ENCODE data around the gene ATP2C1.

The ATP2C1 gene

GRCh38 chr3:130904491-130904890 lies 10.6 kb downstream of the ATP2C1 start:
- no peak for FAIRE-seq
- no peak for TF ChIP-seq POLR2A (IDR thresholded peaks at IDR 0.05; ENCODE audit: low read depth, low read length)
- no peak for DNase-seq (ENCODE audit: insufficient read length, low spot score)

DNA sequence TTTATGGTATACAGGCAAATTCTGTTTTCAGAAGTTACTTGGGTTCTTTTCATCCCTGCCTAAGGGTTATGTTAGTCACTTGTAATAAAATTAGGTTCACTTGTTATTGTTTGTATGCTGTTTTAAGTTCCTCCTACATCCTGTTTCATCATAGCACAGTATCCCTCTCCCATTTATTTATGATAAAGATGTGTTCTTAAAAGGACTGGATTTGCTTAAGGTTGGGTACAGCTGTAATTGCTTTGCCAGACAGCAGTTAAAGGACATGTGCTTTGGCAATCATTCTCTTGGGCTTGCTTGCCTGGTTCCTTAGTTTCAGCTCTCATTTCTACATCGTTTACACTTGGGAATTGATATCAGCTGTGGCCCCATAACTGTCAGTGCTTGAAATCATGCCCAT lies 11.7 kb downstream of the ATP2C1 start:
- TF ChIP-seq POLR2A (IDR thresholded peaks at IDR 0.05; ENCODE audit: low read depth, low read length), result no peak
- FAIRE-seq (peak; percentile 33), DNase-seq (ENCODE audit: insufficient read length, low spot score) (no peak)

DNA sequence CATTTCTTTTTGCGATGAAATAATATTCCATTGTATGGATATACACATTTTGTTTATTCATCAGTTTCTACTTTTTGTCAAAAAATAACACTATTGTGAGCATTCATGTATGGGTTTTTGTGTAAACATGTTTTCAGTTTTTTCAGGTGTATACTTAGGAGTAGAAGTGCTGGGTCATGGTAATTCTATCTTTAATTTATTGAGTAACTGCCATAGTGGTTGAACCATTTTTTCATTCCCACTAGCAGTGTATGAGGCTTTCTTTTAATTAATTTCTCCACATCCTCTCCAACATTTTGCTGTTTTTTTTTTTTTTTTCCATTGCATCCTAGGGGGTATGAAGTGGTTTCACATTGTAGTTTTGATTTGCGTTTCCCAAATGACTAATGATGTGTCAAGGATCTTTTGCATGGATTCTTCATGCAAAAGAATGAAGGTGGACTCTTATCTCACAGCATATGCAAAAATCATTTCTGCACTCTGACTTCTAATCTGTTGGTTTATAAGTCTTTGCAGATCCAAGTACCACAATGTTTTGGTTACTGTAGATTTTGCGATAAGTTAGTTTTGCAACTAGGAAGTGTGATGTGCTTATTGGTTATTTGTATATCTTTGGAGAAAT lies 12.6 kb downstream of the ATP2C1 start:
- DNase-seq (ENCODE audit: insufficient read length, low spot score) (no peak), FAIRE-seq (peak; percentile 72)

GRCh38 chr3:130907500-130907899 lies 13.6 kb downstream of the ATP2C1 start:
- TF ChIP-seq POLR2A (IDR thresholded peaks at IDR 0.05; ENCODE audit: low read depth, low read length), result no peak
- DNase-seq (ENCODE audit: insufficient read length, low spot score) (no peak), FAIRE-seq (no peak)

More for the DNA sequence above, 12.6 kb downstream of the ATP2C1 start:
- no peak for TF ChIP-seq POLR2A (IDR thresholded peaks at IDR 0.05; ENCODE audit: low read depth, low read length)

- no peak for TF ChIP-seq POLR2A (IDR thresholded peaks at IDR 0.05; ENCODE audit: low read depth, low read length)
- DNase-seq (ENCODE audit: insufficient read length, low spot score) (no peak), FAIRE-seq (no peak)
Observed at GRCh38 chr3:130907966-130908365, 14.1 kb downstream of the ATP2C1 start.

GRCh38 chr3:130915567-130916292 lies 21.8 kb downstream of the ATP2C1 start:
- no peak for TF ChIP-seq POLR2A (IDR thresholded peaks at IDR 0.05; ENCODE audit: low read depth, low read length)
- no peak for FAIRE-seq
- no peak for DNase-seq (ENCODE audit: insufficient read length, low spot score)

DNA sequence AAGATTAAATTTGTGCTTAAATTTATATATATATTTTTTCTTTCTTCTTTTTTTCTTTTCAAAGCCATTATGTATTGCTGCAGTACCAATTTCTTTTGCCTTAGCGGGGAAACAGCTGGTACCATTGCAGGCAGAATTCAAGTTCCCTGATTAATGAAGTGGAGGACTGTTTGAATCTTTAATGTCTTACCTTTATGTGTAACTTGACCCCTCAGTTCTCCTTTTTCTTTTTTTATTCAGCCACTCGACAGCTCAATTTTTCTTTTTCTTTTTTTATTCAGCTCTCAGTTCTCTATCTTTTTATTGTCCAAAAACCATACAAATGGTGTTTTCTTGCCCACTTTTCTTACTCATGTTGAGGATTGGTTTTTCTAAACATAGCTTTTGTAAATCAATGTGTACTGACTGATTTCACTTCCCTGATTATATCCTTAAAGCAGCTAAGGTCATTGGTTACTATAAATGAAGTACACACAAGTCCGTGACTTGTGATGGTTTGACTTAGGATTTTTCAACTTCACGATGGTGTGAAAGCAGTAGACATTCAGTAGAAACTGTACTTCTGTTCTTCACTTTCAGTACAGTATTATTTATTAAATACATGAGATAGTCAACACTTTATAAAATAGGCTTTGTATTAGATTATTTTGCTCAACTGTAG lies 22.8 kb downstream of the ATP2C1 start:
- DNase-seq (ENCODE audit: insufficient read length, low spot score), result no peak
- FAIRE-seq, result no peak
- no peak for TF ChIP-seq POLR2A (IDR thresholded peaks at IDR 0.05; ENCODE audit: low read depth, low read length)

GRCh38 chr3:130918328-130918727 lies 24.4 kb downstream of the ATP2C1 start:
- DNase-seq (ENCODE audit: insufficient read length, low spot score) (no peak), FAIRE-seq (no peak)
- no peak for TF ChIP-seq POLR2A (IDR thresholded peaks at IDR 0.05; ENCODE audit: low read depth, low read length)

GRCh38 chr3:130925628-130926027 lies 31.7 kb downstream of the ATP2C1 start:
- peak; percentile 64 for FAIRE-seq

GRCh38 chr3:130926504-130926903 lies 32.6 kb downstream of the ATP2C1 start:
- DNase-seq (ENCODE audit: insufficient read length, low spot score) (no peak), FAIRE-seq (peak; percentile 20)
- no peak for TF ChIP-seq POLR2A (IDR thresholded peaks at IDR 0.05; ENCODE audit: low read depth, low read length)

More at GRCh38 chr3:130925628-130926027, 31.7 kb downstream of the ATP2C1 start:
- no peak for DNase-seq (ENCODE audit: insufficient read length, low spot score)
- no peak for TF ChIP-seq POLR2A (IDR thresholded peaks at IDR 0.05; ENCODE audit: low read depth, low read length)

DNA sequence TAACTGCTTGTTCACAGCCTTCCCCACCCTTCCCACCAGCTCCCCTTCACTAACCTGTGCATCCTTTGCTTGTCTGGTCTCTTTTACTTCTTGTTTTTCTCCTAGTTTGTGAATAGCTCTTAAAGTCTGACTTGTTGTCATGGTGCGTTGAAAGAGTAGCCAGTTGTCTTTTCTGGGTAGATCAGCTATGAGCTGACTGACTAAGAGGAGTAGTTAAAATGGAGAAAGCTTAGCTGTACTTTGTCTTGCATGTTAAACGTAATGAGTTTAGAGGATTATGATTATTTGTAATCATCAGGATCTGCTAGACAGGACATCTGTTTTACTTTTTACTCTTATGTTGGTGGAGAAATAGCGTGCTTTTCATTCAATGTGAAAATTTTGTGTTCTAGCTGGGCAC lies 35.9 kb downstream of the ATP2C1 start:
- TF ChIP-seq POLR2A (IDR thresholded peaks at IDR 0.05; ENCODE audit: low read depth, low read length), result no peak
- FAIRE-seq, result peak; percentile 38
- no peak for DNase-seq (ENCODE audit: insufficient read length, low spot score)

DNA sequence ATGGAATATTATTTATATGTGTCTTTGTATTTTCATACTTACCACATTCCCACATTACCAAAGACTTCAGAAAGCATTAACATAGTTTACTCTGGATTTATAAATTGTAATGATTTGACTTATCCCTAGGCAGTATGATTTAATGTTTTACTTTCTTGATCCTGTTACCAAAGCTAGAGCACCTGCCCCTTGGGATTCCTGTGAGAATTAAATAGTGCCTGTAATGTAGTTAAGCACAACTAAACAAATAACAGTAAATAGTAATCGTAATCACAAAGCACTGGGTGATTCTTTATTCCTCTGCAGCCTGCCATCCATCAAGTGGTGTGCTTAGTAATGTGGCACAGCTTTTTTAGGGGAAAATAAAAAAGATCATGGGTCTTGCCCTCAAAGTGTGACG lies 39.1 kb downstream of the ATP2C1 start:
- FAIRE-seq (no peak), DNase-seq (ENCODE audit: insufficient read length, low spot score) (no peak)
- TF ChIP-seq POLR2A (IDR thresholded peaks at IDR 0.05; ENCODE audit: low read depth, low read length), result no peak

GRCh38 chr3:130933801-130934345 lies 40.0 kb downstream of the ATP2C1 start:
- TF ChIP-seq POLR2A (IDR thresholded peaks at IDR 0.05; ENCODE audit: low read depth, low read length), result no peak
- DNase-seq (ENCODE audit: insufficient read length, low spot score) (no peak), FAIRE-seq (no peak)

DNA sequence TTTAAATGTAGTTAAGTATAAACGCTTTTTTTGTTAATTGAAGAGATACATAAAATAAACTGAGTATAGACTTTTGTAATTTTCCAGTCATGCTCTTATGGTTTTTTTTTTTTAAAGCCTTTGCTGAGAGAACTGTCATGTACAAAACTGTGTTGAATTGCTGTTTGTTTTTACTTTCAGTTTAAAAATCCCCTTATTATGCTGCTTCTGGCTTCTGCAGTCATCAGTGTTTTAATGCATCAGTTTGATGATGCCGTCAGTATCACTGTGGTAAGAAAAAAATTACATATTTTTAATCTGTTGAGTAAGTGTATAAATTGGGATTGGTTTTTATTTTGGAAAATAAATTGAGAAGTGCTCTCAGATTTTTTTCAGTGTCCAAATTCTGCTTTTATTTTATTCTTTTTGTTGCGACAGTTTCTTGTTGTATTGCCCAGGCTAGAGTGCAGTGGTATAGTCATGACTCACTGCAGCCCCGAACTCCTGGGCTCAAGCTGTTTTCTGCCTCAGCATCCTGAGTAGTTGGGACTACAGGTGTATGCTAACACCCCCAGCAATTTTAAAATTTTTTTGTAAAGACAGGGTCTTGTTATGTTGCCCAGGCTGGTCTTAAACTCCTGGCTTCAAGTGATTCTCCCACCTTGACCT lies 40.7 kb downstream of the ATP2C1 start:
- DNase-seq (ENCODE audit: insufficient read length, low spot score), result no peak
- FAIRE-seq, result no peak

More for the DNA sequence above, 40.7 kb downstream of the ATP2C1 start:
- TF ChIP-seq POLR2A (IDR thresholded peaks at IDR 0.05; ENCODE audit: low read depth, low read length), result no peak
